Thoracic aorta (tissue), 2 donors: ENCODE measurements around the gene CRTC1. TPM values are rescaled to one million over a fixed set of nuclear protein-coding genes. Genes with fewer than 3 reads are reported as not detected.

Experiments used
- ATAC-seq: fragments of 150-250 bp; one replicate; pipeline ENCODE4 v1.8.0; 2017; ENCODE audit warnings: low read depth; ENCODE audit not compliant: insufficient number of reproducible peaks, low FRiP score
- DNase-seq: peaks from one replicate; pipeline ENCODE4 v3.0.0-alpha.2; 2020; ENCODE audit warnings: low spot score
- H3K27ac ChIP-seq, 2 donors: fragments of 200-600 bp; sonication (generic); 1 replicate in 1 of 2; 2 replicates in 1 of 2; pipeline ENCODE4 v1.5.1; 2016; ENCODE audit warnings: mild to moderate bottlenecking in 2 of 2, moderate library complexity in 2 of 2
- H3K27me3 ChIP-seq: fragments of 200-600 bp; sonication (generic); replicated peaks from 2 replicates; pipeline ENCODE4 v1.6.0; 2016; ENCODE audit warnings: mild to moderate bottlenecking; ENCODE audit not compliant: insufficient read depth
- H3K36me3 ChIP-seq: fragments of 200-600 bp; sonication (generic); one replicate; pipeline ENCODE4 v1.5.1; 2016
- H3K4me1 ChIP-seq, 2 donors: fragments of 200-600 bp; sonication (generic); 1 replicate in 1 of 2; 2 replicates in 1 of 2; pipeline versions ENCODE4 v1.5.1 to v1.6.0; 2016; ENCODE audit warnings: low read depth in 2 of 2, mild to moderate bottlenecking in 1 of 2; ENCODE audit not compliant: control insufficient read depth in 1 of 2
- H3K4me3 ChIP-seq: fragments of 200-600 bp; sonication (generic); 2 replicates; pipeline ENCODE4 v1.5.1; 2016; ENCODE audit warnings: mild to moderate bottlenecking
- H3K9me3 ChIP-seq: fragments of 200-600 bp; sonication (generic); 2 replicates; pipeline ENCODE4 v1.5.1; 2016
- total RNA-seq, 2 donors: library from RNA; depleted of rRNA; stranded (reverse); fragments of >200 nt; gene quantifications; one replicate each; pipeline versions ENCODE4 v1.1.0 to v1.2.3, GENCODE V29; 2016
- TF ChIP-seq, protein P1 (sequence below): fragments of 200-600 bp; sonication (generic); IDR thresholded peaks from one replicate; pipeline ENCODE4 v1.5.1; 2019; ENCODE audit warnings: antibody characterized with exemption

CRTC1 gene
- total RNA-seq, 2 donors from 2014 or later, result 8.7 to 11.2 TPM

GRCh38 chr19:18657590-18658365 lies 25.7 kb upstream of the CRTC1 start:
- H3K4me1 ChIP-seq, result peaks cover 26 to 60% of the 10 kb centered on the region in 2 donors
- no peak overlapping the region for H3K4me3 ChIP-seq
- DNase-seq (peak; percentile 41), ATAC-seq (peak; percentile 26)
- peak overlapping the region; percentile 87 to 92 for H3K27ac ChIP-seq
- no peaks in the 10 kb centered on the region for H3K27me3 ChIP-seq
- H3K36me3 ChIP-seq, result no peaks in the 10 kb centered on the region
- H3K9me3 ChIP-seq, result no peaks in the 10 kb centered on the region
- TF ChIP-seq, protein P1, sequence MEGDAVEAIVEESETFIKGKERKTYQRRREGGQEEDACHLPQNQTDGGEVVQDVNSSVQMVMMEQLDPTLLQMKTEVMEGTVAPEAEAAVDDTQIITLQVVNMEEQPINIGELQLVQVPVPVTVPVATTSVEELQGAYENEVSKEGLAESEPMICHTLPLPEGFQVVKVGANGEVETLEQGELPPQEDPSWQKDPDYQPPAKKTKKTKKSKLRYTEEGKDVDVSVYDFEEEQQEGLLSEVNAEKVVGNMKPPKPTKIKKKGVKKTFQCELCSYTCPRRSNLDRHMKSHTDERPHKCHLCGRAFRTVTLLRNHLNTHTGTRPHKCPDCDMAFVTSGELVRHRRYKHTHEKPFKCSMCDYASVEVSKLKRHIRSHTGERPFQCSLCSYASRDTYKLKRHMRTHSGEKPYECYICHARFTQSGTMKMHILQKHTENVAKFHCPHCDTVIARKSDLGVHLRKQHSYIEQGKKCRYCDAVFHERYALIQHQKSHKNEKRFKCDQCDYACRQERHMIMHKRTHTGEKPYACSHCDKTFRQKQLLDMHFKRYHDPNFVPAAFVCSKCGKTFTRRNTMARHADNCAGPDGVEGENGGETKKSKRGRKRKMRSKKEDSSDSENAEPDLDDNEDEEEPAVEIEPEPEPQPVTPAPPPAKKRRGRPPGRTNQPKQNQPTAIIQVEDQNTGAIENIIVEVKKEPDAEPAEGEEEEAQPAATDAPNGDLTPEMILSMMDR, result no peak

- Histone ChIP-seq H3K27ac (peak overlapping the region; percentile 87 to 92), H3K36me3 (no peaks in the 10 kb centered on the region), H3K27me3 (no peaks in the 10 kb centered on the region), H3K4me1 (peaks cover 31 to 66% of the 10 kb centered on the region in 2 donors), H3K9me3 (no peaks in the 10 kb centered on the region), H3K4me3 (no peak overlapping the region)
- TF ChIP-seq, protein P1, result no peak
- DNase-seq (no peak), ATAC-seq (no peak)
Measured at GRCh38 chr19:18658366-18658855, 25.1 kb upstream of the CRTC1 start.

DNA sequence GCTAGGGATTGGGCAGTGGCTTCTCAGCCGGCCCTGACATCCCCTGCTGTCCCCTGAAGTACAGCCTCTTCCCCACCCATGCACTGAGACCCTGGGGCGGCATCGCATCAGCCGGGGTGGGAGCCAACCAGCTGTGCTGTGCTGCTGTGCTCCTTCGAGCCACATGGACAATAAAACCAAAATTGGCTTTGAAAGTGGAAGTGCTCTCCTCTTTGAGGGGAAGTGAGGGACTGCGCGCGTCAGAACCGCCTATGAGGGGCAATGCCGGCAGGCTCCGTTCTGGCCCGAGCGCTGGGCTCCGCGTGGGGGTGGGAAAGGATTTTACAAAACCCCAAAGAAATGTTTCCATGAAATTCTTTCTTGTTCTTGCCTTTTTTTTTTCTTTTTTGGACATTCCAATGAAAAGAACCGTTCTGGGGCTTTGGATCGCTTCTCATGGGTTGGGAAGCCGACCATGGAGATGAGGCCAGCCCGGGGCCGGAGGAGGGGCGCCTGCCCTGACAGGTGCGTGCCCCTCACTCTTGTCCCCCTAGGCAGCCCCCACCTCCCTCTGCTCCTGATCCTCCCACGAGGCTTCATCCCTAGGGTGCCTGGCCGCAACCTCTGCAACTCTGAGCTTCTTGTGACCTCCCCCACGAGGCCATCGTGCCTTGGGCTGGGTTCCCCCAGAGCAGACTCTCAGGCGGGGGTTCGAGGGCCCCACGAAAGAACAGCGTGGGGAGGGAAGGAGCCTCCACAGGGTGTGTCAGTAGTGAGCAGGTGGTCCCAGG lies 24.0 kb upstream of the CRTC1 start:
- Histone ChIP-seq H3K36me3 (no peaks in the 10 kb centered on the region), H3K4me1 (peaks cover 34 to 70% of the 10 kb centered on the region in 2 donors), H3K9me3 (no peaks in the 10 kb centered on the region), H3K27ac (peak overlapping the region; percentile 87 to 92), H3K4me3 (peak overlapping the region; percentile 43), H3K27me3 (no peaks in the 10 kb centered on the region)
- DNase-seq (no peak), ATAC-seq (no peak)
- TF ChIP-seq, protein P1, result no peak

DNA sequence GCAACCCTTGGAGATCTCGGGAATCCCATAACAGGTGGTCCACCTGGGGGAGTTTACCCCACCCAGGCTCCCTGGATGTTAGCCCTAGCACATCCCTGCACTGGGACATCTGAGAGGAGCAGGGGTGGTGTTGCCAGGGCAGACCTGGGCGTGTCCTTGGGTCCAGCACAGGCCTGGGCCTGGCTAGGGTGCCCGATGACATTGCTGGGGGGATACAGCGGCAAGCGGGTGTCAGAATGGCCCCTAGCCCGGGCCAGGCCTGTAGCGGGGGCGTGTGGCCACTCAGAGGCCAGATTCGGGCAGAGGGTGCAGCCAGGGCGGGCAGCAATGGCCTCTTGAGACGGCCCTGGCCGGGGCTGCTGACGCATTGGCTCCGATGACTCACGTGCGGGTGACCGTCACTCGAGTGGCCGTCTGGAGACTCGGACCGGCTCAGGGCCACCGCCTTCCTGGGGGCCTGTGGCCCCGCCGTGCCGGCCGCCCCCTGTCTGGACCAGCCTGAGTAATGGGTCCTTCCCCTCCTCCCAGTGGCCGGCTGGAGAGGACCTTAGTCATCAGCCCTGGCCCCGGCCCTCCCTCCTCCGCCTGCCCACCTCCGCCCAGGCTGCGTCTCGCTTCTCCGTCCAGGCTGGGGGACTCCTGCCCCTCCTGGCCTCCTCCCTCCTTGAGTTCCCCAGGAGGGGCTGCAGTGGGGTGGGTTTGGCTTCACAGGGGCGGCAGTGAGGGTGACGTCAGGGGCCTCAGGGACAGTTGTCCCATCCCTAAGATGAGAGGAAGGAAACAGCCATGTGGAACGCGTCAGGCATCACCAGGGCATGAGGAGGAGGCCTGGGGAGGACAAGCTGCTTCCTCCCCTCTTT lies 23.2 kb upstream of the CRTC1 start:
- H3K36me3 ChIP-seq, result peaks cover 1% of the 10 kb centered on the region
- H3K27me3 ChIP-seq, result no peaks in the 10 kb centered on the region
- TF ChIP-seq, protein P1, result no peak
- H3K4me3 ChIP-seq, result peak overlapping the region; percentile 43
- peaks cover 34 to 73% of the 10 kb centered on the region in 2 donors for H3K4me1 ChIP-seq
- DNase-seq (peak; percentile 53), ATAC-seq (peak; percentile 83)
- peak overlapping the region; percentile 87 to 92 for H3K27ac ChIP-seq
- H3K9me3 ChIP-seq, result no peaks in the 10 kb centered on the region
